AG09319 (cell line): ENCODE measurements around the gene RILPL1.
A peak's percentile ranks its signal among the peaks of the same experiment; 100 is the strongest.
"Not testable (repeated sequence)": the region's sequence is repeated elsewhere in the genome, so short reads cannot be mapped to it uniquely, and the experiment has no call there.

Experiments
- DNase-seq: peaks from one replicate; pipeline ENCODE4 v3.0.0-alpha.2; 2010; ENCODE audit warnings: low read depth; ENCODE audit errors: extremely low read depth
- TF ChIP-seq, protein P1 (sequence below): IDR thresholded peaks from 2 replicates; pipeline ENCODE4 v1.5.1; 2011; ENCODE audit warnings: low read depth, mild to moderate bottlenecking, inconsistent platforms, low read length, moderate library complexity

Gene RILPL1

GRCh38 chr12:123441523-123442164 lies 91.9 kb downstream of the RILPL1 start:
- TF ChIP-seq, protein P1, sequence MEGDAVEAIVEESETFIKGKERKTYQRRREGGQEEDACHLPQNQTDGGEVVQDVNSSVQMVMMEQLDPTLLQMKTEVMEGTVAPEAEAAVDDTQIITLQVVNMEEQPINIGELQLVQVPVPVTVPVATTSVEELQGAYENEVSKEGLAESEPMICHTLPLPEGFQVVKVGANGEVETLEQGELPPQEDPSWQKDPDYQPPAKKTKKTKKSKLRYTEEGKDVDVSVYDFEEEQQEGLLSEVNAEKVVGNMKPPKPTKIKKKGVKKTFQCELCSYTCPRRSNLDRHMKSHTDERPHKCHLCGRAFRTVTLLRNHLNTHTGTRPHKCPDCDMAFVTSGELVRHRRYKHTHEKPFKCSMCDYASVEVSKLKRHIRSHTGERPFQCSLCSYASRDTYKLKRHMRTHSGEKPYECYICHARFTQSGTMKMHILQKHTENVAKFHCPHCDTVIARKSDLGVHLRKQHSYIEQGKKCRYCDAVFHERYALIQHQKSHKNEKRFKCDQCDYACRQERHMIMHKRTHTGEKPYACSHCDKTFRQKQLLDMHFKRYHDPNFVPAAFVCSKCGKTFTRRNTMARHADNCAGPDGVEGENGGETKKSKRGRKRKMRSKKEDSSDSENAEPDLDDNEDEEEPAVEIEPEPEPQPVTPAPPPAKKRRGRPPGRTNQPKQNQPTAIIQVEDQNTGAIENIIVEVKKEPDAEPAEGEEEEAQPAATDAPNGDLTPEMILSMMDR, result no peak
- no peak for DNase-seq

DNA sequence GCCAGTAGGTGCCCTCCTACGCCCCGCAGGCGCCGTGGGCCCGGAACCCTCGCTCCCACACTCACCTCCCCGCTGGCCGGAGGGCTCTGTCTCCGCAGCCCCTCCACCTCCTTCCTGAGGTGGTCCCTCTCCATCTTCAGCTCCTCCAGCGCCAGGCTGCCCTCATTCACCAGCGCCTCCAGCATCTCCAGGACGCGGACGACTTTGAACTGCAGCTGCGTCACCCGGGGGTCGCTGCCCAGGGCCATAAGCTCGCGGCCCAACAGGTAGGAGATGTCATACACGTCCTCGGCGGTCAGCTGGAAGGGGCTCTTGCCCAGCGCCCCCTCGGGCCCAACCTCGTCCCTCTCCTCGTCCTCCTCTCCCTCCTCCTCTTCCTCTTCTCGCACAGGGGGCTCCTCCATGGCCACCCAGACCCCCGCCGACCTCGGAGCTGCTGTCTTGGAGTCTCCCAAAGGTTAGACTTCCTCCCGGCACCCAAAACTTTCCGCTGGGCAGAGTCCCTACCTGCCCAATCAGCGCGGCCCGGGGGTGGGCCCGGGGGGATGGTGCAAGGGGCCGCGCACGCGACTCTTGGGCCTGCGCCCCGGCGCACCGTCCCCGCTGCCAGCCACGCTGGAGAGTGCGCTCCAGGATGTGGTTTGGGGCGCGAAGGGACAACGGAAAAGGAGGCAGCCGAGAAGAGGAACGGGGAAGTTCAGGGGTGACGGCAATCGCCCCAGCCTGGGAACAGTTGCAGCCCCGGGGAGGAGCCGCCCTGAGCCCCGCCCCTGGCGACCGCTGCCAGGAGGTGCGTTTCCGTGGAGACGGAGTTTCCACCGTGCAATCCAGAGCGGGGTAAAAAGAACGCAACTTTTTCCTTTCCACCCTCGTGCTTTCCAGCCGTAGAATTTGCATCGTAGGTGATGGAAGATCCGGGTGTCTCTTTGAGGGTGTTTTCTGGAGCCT lies 97.2 kb downstream of the RILPL1 start, which contains the start of gene RILPL2:
Gene RILPL2 (minus strand): TSS at position 668 of the 948 bp plus-strand sequence. CDS start 264 bp downstream, at position 404.
- peak; percentile 54 for DNase-seq
- TF ChIP-seq, protein P1, result no peak; the same call in 1 of the 2 replicates

- TF ChIP-seq, protein P1, result no peak
- no peak for DNase-seq
These were observed 97.9 kb downstream of the RILPL1 start for GRCh38 chr12:123435636-123436016.

GRCh38 chr12:123433615-123434014 lies 99.9 kb downstream of the RILPL1 start:
- no peak for DNase-seq
- TF ChIP-seq, protein P1, result no peak

GRCh38 chr12:123431951-123432817 lies 101.3 kb downstream of the RILPL1 start:
- DNase-seq, result not testable (repeated sequence)

GRCh38 chr12:123429101-123429500 lies 104.4 kb downstream of the RILPL1 start:
- not testable (repeated sequence) for DNase-seq

DNA sequence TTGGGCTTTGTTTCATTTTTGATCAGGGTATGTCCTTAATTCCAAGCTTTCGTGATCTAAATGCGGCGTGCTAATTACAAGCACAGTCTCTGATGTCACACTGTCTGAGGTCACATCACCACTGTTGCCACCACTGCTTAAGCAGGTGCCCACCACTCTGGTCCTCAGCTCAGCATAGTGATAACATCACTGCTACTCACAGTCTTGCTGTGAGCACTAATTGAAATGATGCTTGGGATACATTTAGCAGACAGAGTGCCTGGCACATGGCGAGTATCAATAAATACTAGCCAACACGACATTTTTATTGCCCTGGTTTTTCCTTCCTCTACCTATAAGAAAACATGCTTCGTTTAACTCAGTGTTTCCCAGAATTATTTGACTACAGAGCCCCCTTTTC lies 104.9 kb downstream of the RILPL1 start:
- no peak for DNase-seq
- TF ChIP-seq, protein P1, result no peak
